OCI-LY1 (cell line): Measurements from ENCODE around the gene KRTAP4-8.

Experiments used
- CTCF ChIP-seq: fragments of 200-600 bp; sonication (generic), shearing (Covaris generic); IDR thresholded peaks from 2 replicates; pipeline ENCODE4 v1.5.1; 2017; ENCODE audit warnings: mild to moderate bottlenecking, antibody characterized with exemption, low read length, moderate library complexity, mixed read lengths
- EZH2 ChIP-seq: fragments of 200-600 bp; sonication (generic), shearing (Covaris generic); IDR thresholded peaks from 2 replicates; pipeline ENCODE4 v1.8.0; 2017; ENCODE audit warnings: borderline replicate concordance, mixed run types, mild to moderate bottlenecking, antibody characterized with exemption, low read length, moderate library complexity, mixed read lengths

- TF ChIP-seq CTCF (no peak), EZH2 (no peak)
These were observed 3.8 kb upstream of the KRTAP4-8 start, which contains the start of gene KRTAP4-16 for GRCh38 chr17:41101586-41102259.
